Hindlimb muscle (tissue), 1 donor: ENCODE results near the gene PLA2G2F. TPM values are rescaled to one million over a fixed set of nuclear protein-coding genes. Genes with fewer than 3 reads are reported as not detected.

Experiments
- DNase-seq: peaks from one replicate; pipeline ENCODE4 v3.0.0-alpha.2; 2013
- polyA plus RNA-seq: library from polyadenylated mRNA; unstranded; fragments of 120-200 nt; gene quantifications from one replicate; pipeline ENCODE4 v1.2.1, GENCODE V29; 2013; ENCODE audit not compliant: insufficient read length

Gene PLA2G2F
- polyA plus RNA-seq: not detected

- no peak for DNase-seq
Measured at GRCh38 chr1:20138961-20139550, at the start of gene PLA2G2F. Gene PLA2G2F (plus strand): TSS chr1:20139323. CDS start chr1:20139428, 105 bp downstream.

- DNase-seq: no peak
Measured at GRCh38 chr1:20089328-20090077, 49.6 kb upstream of the PLA2G2F start.

- DNase-seq: no peak
Measured at GRCh38 chr1:20090119-20090518, 49.0 kb upstream of the PLA2G2F start.

- no peak for DNase-seq
Measured at GRCh38 chr1:20090641-20091040, 48.5 kb upstream of the PLA2G2F start.

GRCh38 chr1:20093303-20093702 lies 45.8 kb upstream of the PLA2G2F start:
- DNase-seq: no peak

GRCh38 chr1:20093940-20094391 lies 45.2 kb upstream of the PLA2G2F start:
- no peak for DNase-seq

- DNase-seq: no peak
Measured at GRCh38 chr1:20095564-20096434, 43.3 kb upstream of the PLA2G2F start.

- DNase-seq: no peak
Measured at GRCh38 chr1:20096840-20097447, 42.2 kb upstream of the PLA2G2F start.

- DNase-seq: no peak
Measured at GRCh38 chr1:20099533-20099932, 39.6 kb upstream of the PLA2G2F start.

GRCh38 chr1:20100632-20101355 lies 38.3 kb upstream of the PLA2G2F start:
- DNase-seq: no peak

- DNase-seq: no peak
Measured at GRCh38 chr1:20102875-20103274, 36.2 kb upstream of the PLA2G2F start.

- no peak for DNase-seq
Measured at GRCh38 chr1:20105856-20106255, 33.3 kb upstream of the PLA2G2F start.

- no peak for DNase-seq
Measured at GRCh38 chr1:20107351-20107750, 31.8 kb upstream of the PLA2G2F start.

- no peak for DNase-seq
Measured at GRCh38 chr1:20107796-20108195, 31.3 kb upstream of the PLA2G2F start.

GRCh38 chr1:20108366-20109123 lies 30.6 kb upstream of the PLA2G2F start:
- no peak for DNase-seq

GRCh38 chr1:20109223-20109856 lies 29.8 kb upstream of the PLA2G2F start:
- no peak for DNase-seq

- DNase-seq: no peak
Measured at GRCh38 chr1:20110679-20111078, 28.4 kb upstream of the PLA2G2F start.

- DNase-seq: no peak
Measured at GRCh38 chr1:20111452-20111851, 27.7 kb upstream of the PLA2G2F start.

GRCh38 chr1:20112279-20113000 lies 26.7 kb upstream of the PLA2G2F start:
- no peak for DNase-seq

- no peak for DNase-seq
Measured at GRCh38 chr1:20114021-20114648, 25.0 kb upstream of the PLA2G2F start.
